ENCODE results near the gene HADHA. TPM values are rescaled to one million over a fixed set of nuclear protein-coding genes. Genes with fewer than 3 reads are reported as not detected.
A peak's percentile ranks its signal among the peaks of the same experiment; 100 is the strongest.

Gene HADHA
- total RNA-seq, 1 experiment from 2014 or later: 112 TPM

GRCh38 chr2:26245810-26246209, 1.4 kb upstream of the HADHA start:
- Histone ChIP-seq H4K20me1 (ENCODE audit: control insufficient read depth, insufficient read depth, insufficient read length) (peaks cover 2% of the 10 kb centered on the region), H3K9ac (ENCODE audit: extremely low read depth, insufficient read length, low read length) (peak overlapping the region; percentile 37), H3K14ac (ENCODE audit: insufficient read depth, low read length) (no peak overlapping the region), H3K79me1 (ENCODE audit: insufficient read depth, low read depth, low read length, poor library complexity, severe bottlenecking) (peaks cover 5% of the 10 kb centered on the region), H4K5ac (ENCODE audit: insufficient read length, low read depth, low read length) (no peak overlapping the region), H3K18ac (ENCODE audit: insufficient read length, low read depth, low read length) (no peak overlapping the region), H2BK15ac (ENCODE audit: low read depth, low read length) (no peak overlapping the region), H4K91ac (ENCODE audit: insufficient read length, low read depth, low read length) (no peak overlapping the region), H3K27me3 (ENCODE audit: insufficient read depth, low read length) (no peaks in the 10 kb centered on the region), H2AFZ (ENCODE audit: low read length) (no peak overlapping the region), H3T11ph (ENCODE audit: low read length) (no peak overlapping the region), H3K27ac (ENCODE audit: insufficient read length, low read depth, low read length) (no peak overlapping the region), H3K23me2 (ENCODE audit: insufficient read length, low read depth, low read length, poor library complexity, severe bottlenecking) (peaks cover 18% of the 10 kb centered on the region), H3K4ac (ENCODE audit: low read depth, low read length) (no peak overlapping the region), H2BK120ac (ENCODE audit: low read depth, low read length, poor library complexity, severe bottlenecking) (no peak overlapping the region), H2BK20ac (ENCODE audit: low read depth, low read length, poor library complexity, severe bottlenecking) (no peak overlapping the region), H2BK12ac (ENCODE audit: insufficient read length, low read depth, low read length) (no peak overlapping the region), H2BK5ac (ENCODE audit: insufficient read length, low read length) (no peak overlapping the region), H3K9me3 (ENCODE audit: control insufficient read depth, low read depth, low read length) (no peaks in the 10 kb centered on the region), H3K56ac (ENCODE audit: insufficient read length, low read depth, low read length) (no peak overlapping the region), H3K4me1 (ENCODE audit: insufficient read depth, low read length) (no peaks in the 10 kb centered on the region), H4K8ac (replicated peaks; ENCODE audit: insufficient read length, low read depth, low read length) (no peak overlapping the region), H3K4me2 (ENCODE audit: insufficient read depth, insufficient read length, low read length) (peak overlapping the region; percentile 87), H2AK5ac (ENCODE audit: insufficient read length, low read length) (no peak overlapping the region), H3K79me2 (ENCODE audit: insufficient read depth, low read length) (peaks cover 15% of the 10 kb centered on the region; the same call in 1 of the 2 replicates), H3K23ac (ENCODE audit: insufficient read length, low read depth, low read length) (no peak overlapping the region)
- Mint-ChIP-seq H3K4me3 (peak overlapping the region; percentile 96 to 98), H3K36me3 (ENCODE audit: insufficient read depth in 1 of 3, low read depth in 3 of 3) (no peaks in the 10 kb centered on the region), H3K27me3 (ENCODE audit: low read depth) (no peaks in the 10 kb centered on the region), H3K27ac (no peak overlapping the region), H3K9me3 (no peaks in the 10 kb centered on the region), H3K4me1 (peaks cover 26 to 28% of the 10 kb centered on the region in 2 experiments)
- no CpG with 5 or more reads among the region's 3 CpGs for WGBS (ENCODE audit: extremely low coverage, insufficient read length, low lambda C conversion rate)
- TF ChIP-seq CTCF (conservative IDR thresholded peaks at IDR 0.05): no peak
- no peak for DNase-seq

Data from H9 (cell line).